HG03521 (cell line): Measurements from ENCODE around the gene TPSG1.

Experiments used
- ATAC-seq: cut with Tn5 transposase; IDR thresholded peaks from one replicate; pipeline ENCODE4 v1.9.1; 2021; ENCODE audit warnings: mild to moderate bottlenecking, moderate library complexity; ENCODE audit not compliant: unreplicated experiment

The TPSG1 gene

DNA sequence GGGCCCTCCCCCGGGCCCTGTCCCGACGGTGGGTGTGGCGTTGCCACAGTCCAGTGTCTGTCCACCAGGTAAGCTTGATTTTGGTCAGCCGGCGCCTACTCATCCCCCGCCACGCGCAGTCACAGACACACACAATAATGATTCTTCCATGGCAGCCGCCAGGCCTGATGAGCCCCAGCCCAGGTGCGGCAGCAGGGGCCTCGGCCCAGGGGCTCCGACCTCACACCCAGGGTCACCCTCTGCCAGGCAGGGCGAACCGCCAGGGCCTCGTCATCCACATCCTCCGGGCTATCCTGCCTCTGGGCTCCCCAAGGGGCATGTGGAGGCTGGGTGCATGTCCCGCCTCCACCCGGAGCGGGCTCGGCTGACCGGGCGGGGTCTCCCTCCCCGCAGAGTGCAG is 7.5 kb downstream of the TPSG1 start:
- no peak for ATAC-seq

DNA sequence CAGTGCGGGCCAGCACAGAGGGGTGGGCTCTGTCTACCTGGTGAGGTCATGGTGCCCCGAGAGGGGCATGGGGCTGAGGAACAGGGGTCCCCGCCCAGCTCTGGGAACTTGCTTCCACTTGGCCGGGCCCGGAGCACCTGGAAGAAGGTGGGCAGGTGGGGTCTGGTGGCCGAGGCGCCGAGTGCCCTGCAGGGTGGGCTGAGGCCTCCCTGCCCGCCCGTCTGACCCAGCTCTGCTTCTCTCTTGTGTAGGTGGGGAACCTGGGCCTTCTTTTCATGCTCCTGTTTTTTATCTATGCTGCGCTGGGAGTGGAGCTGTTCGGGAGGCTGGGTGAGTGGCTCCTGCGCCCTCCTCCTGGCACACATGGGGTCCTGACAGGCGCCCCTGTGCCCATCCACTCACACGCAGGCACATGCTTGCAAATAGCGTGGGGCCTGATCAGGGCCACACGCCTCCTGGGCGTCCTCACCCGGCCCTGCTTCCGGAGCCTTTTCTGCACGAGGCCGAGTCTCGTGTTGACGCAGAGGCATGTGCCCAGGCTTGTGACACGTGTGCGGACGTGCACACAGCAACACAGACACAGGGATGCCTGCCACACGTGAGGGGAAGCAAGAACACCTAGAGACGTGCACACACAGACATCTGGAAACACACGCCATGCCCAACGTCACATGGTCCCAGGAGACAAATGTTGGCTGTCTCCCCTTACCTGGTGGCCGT is 8.2 kb downstream of the TPSG1 start:
- no peak for ATAC-seq

DNA sequence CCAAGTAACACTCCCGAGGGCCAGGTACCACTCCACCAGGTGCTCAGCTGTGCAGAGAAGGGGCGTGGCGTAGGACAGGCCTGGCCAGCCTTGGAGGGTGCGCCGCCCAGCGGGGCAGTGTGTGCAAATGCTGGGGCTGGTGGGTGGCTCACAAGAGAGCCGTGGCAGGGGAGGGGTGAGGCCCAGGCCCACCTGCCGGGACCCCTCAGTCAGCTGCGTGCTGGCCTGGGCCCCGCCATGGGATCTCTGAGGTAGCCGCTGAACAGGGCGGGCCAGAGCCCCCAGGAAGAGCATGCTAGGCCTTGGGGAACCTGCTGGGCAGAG is 8.8 kb downstream of the TPSG1 start:
- ATAC-seq: no peak

DNA sequence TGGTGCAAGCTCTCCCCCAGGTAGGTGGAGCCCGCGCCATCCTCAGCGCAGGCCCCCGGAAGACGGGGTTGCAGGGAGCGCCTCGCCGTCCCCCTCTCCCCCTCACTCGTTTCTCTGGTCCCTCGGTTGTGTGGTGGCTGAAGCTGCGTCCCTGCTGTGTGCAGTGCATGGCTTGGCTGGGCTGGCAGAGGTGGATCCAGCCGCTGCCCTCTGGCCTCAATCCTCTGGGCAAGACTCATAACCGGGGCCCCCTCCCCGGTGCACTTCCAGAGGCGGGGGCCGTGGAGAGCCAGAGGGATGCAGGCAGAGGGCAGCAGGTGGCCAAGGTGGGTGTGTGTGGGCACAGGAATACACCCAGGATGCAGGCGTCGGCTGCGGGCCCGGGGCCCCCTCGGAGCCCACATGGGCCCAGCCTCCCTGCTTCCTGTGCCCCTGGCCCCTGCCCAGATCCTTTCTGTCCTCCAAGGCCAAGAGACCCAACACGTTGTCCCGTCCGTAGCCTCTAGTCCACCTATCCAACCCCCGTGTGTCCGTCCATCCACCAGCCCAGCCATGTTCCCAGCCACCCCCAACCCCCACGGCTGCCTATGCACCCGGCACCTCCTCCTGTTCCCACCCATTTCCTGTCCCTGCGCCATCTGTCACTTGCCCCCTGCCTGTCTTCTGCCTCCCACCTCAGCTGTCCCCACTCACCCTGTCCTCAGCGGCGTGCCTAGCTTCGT is 9.3 kb downstream of the TPSG1 start:
- no peak for ATAC-seq

DNA sequence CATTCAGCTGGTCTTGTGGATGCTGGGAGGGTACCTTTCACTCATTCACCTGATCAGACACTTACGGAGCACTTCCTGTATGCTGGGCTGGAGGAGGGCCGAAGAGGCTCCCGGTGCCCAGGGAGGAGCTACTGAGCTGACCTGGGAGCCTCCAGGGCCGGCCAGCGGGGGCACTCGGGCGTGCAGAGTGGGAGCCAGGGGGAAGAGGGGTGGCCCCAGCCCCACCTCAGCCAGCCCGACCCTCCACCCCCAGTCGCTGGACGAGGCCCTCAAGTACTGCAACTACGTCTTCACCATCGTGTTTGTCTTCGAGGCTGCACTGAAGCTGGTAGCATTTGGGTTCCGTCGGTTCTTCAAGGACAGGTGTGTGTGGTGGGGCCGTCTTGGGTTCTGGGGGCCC is 10.3 kb downstream of the TPSG1 start:
- no peak for ATAC-seq

DNA sequence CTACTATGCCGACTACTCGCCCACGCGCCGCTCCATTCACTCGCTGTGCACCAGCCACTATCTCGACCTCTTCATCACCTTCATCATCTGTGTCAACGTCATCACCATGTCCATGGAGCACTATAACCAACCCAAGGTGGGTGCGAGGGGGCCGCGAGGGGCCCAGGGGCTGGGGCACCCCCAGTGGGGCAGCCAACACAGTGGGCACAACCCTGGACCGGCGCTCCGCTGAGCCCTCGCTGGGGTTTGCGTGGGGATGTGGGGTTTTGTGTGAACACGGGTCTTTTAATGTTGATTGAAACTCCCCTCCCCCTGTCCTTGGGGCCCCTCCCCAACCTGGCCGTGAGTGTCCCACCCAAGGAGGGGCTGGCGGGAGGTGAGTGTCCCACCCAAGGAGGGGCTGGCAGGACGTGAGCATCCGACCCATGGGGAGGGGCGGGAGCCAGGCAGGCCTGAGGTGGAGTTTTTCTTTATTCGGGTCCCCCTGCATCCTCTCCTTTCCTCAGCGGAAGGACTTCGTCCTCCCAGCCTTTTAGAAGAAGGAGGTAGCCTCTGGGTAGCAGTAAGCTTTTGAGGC is 11.2 kb downstream of the TPSG1 start:
- no peak for ATAC-seq

DNA sequence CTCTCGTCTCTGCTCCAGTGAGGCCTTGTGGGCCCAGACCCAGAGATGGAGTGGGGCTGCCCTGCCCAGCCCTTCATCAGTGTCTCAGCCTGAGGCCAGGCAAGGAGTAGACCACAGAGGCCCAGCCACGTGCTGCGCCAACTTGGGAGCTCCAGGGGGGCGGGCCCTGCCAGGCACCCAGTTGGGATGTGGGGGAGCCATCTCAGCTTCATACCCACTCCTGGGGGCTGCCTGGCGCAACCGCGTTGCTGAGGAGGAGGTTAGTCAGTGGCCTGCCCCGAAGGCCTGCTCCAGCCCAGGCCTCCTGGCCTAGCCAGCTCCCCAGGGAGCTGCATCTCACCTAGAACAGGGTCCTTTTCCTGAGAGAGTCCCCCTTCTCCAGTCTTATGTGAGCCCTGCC is 11.8 kb downstream of the TPSG1 start:
- ATAC-seq: no peak

DNA sequence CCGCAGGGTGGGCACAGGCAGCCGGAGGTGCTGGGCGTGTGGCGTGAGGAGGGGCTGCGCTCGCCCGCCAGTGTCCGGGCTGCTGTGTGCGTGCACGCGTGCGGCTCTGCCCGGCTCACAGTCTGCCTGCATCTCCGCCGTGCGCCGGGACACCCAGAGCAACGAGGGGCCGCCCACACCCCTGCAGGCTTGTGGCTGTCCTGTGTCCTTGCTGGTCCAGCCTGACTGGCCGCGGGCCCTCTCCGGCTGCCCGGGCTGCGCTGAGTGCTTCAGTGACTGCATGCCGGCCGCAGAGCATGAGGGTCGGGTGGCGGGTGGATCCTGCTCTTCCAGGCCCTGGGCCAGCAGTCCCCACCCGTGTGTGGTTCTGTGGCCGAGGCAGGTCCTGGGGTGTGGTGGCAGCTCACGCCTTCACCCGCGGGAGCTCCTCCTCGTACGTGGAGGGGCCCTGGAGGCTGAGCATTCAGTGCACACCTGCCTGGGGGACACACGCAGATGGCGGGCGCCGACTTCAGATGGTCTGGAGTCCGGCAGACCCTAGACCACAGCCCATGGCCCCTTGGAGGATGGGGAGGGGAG is 12.4 kb downstream of the TPSG1 start:
- no peak for ATAC-seq

DNA sequence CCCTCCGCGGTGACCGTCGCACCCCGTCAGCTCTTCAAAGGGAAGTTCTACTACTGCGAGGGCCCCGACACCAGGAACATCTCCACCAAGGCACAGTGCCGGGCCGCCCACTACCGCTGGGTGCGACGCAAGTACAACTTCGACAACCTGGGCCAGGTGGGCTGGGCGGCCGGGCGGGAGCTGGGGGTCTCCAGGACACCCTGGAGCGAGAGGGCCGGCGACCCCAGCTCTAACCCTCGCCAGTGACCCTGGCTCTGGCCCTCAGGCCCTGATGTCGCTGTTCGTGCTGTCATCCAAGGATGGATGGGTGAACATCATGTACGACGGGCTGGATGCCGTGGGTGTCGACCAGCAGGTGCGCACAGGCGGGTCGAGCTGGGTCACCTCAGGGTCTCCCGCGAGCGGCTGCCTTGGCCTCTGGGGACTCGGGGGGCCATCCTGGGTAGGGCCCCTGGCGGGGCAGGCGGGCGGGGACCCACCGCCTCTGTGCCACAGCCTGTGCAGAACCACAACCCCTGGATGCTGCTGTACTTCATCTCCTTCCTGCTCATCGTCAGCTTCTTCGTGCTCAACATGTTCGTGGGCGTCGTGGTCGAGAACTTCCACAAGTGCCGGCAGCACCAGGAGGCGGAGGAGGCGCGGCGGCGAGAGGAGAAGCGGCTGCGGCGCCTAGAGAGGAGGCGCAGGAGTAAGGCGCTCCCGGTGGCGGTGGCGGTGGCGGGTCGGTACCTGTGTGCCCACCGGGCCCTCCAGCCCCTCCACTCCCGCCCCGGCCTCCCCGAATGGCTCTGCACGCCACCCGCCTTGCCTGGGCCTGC is 13.4 kb downstream of the TPSG1 start:
- ATAC-seq: no peak

DNA sequence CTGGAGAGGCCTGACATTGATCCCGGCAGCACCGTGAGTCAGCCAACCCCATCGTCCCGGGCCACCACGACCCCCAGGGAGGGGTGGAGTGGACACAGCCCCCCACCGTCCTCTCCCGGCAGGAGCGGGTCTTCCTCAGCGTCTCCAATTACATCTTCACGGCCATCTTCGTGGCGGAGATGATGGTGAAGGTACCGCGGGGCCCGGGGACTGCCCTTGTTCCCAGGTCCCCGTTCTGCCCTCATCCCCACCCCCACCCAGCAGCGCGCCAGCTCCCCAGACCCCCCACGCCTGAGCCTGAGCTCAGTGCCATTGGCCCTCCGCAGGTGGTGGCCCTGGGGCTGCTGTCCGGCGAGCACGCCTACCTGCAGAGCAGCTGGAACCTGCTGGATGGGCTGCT is 14.6 kb downstream of the TPSG1 start:
- ATAC-seq: no peak

DNA sequence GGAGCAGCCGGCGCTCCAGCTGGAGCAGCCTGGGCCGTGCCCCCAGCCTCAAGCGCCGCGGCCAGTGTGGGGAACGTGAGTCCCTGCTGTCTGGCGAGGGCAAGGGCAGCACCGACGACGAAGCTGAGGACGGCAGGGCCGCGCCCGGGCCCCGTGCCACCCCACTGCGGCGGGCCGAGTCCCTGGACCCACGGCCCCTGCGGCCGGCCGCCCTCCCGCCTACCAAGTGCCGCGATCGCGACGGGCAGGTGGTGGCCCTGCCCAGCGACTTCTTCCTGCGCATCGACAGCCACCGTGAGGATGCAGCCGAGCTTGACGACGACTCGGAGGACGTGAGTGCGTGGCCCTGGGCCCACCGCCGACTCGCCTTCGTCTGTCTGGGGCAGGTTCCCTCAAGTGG is 16.0 kb downstream of the TPSG1 start:
- no peak for ATAC-seq

DNA sequence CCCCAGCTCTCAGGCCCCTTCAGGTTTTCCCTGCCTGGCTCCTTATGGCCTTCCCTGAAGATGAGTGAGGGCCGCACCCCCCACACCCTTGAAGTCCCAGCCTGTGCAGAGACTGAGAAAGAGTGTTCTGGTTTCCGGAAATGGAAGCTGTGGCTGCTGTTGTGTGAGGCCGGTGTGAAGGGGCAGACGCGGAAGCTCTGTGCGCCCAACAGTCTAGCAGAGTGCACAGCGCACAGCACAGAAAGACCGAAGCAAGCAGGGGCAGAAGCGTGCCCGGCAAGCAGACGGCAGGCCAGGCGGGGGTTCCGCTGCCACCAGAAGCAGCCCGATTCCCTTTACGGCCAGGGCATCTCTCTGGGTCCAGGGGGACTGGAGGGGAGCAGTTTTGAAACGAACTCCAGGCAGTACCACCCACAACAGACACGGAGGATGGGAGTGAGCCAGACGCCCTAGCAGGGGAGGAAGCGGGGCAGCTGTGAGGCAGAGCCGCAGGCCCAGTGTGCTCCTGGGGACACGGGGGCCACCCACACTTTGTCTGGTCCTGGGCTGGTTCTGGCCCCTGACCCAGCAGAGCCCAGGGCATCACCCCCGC is 16.7 kb downstream of the TPSG1 start:
- ATAC-seq: no peak

DNA sequence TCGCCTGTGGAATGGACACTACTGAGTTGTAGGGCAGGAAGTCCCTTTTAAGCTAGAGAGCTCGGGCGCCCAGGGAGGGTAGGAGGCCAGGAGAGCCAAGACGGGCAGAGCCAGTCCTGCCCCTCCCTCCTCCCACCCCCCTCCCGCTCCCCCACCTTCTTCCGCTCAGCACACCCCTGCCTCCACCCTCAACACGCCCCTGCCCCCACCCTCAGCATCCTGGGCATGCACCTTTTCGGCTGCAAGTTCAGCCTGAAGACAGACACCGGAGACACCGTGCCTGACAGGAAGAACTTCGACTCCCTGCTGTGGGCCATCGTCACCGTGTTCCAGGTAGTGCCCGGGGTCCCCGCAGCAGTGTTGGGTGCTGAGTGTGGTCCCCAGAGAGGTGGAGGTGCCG is 18.3 kb downstream of the TPSG1 start:
- ATAC-seq: no peak

DNA sequence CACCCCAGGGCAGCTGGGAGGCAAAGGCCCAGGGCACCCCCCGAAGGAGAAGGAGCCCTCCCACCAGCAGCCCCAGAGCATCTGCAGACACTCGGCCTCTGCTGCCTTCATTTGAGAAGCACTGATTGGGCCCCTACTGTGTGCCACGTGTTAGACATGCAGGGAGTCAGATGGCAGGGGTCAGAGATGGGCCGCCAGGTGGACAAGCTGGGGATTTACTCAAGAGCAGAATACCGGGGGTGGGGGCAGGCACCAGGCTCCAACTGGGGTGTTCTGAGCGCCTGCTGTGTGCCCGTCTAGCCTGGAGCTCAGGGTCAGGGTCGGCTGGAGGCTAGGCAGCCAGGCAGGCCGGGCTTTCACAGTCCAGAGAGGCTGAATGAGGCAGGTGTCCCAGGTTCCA is 18.7 kb downstream of the TPSG1 start:
- no peak for ATAC-seq

DNA sequence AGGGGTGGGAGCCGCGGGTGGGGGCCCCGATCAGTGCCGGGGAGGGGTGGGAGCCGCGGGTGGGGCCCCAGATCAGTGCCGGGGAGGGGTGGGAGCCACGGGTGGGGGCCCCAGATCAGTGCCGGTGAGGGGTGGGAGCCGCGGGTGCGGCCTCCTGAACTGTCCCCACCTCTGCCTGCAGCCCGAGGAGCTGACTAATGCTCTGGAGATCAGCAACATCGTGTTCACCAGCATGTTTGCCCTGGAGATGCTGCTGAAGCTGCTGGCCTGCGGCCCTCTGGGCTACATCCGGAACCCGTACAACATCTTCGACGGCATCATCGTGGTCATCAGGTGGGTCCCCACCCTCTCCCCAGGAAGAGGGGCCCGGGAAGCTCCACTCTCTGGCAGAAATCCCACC is 20.1 kb downstream of the TPSG1 start:
- no peak for ATAC-seq

DNA sequence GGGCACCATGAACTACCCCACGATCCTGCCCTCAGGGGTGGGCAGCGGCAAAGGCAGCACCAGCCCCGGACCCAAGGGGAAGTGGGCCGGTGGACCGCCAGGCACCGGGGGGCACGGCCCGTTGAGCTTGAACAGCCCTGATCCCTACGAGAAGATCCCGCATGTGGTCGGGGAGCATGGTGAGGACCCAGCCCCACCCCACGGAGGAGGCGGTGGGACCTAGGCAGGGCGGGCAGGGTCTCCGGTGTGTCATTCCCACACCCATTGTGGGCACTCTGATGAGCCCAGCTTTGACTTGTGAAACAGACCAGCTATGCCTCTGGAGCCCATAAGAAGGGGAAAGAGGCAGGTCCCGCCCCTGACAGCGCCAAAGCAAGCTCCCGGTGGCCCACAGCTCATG is 22.8 kb downstream of the TPSG1 start:
- no peak for ATAC-seq

DNA sequence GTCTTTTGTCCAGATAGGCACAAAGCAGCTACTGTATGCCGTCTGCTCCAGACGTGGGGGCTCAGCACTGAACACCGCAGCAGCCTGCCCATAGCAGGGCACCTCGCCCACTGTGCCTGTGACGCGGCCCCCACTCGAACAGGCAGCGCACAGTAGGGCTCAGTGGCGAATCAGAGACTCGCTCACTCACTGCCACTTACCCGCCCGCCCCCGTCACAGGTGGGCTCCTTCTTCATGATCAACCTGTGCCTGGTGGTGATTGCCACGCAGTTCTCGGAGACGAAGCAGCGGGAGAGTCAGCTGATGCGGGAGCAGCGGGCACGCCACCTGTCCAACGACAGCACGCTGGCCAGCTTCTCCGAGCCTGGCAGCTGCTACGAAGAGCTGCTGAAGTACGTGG is 23.6 kb downstream of the TPSG1 start:
- ATAC-seq: no peak

DNA sequence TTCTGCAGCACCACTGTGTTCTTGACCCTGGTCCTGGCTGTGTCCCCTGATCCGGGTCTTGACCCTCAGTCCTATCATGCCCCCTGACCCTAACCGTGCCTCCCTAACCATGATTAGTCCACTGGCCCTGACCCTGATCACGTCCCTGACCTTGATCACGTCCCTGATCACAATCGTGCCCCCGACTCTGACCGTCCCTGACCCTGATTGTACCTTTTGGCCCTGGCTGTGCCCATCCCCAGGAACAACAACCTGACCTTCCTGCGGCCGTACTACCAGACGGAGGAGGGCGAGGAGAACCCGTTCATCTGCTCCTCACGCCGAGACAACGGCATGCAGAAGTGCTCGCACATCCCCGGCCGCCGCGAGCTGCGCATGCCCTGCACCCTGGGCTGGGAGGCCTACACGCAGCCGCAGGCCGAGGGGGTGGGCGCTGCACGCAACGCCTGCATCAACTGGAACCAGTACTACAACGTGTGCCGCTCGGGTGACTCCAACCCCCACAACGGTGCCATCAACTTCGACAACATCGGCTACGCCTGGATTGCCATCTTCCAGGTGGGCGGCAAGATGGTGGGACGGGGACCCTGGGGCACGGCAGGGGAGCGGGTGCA is 24.9 kb downstream of the TPSG1 start:
- ATAC-seq: no peak

DNA sequence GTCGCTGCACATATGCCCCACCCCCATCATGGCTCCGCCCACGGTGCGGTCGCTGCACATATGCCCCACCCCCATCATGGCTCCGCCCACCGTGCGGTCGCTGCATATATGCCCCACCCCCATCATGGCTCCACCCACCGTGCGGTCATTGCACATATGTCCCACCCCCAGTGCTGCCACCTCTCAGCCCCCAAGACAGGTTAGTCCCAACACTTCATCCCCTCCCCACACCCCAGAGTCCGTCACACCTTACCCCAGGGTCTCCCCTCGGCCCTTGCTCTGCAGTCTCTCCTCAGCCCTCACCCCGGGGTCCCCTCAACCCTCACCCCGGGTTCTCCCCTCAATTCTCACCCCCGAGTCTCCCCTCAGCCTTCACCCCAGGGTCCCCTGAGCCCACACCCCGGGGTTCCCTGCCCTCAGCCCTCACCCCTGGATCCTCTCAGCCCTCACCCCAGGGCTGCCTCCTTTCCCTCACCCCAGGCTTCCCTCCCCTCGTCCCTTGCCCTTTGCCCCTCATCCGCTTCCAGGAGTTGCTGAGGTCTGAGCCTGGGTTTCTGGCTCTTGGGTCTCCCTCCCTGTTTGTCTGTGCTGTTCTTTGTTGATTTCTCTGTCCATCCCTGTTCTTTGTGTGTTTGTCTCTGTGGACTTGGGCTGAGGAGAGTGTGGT is 25.6 kb downstream of the TPSG1 start:
- ATAC-seq: no peak
